Lower leg skin (tissue), 4 donors: ENCODE measurements around the gene FLRT2. TPM values are rescaled to one million over a fixed set of nuclear protein-coding genes. Genes with fewer than 3 reads are reported as not detected.

Source experiments
- DNase-seq, 2 donors: peaks; one replicate each; pipeline ENCODE4 v3.0.0-alpha.2; 2019; ENCODE audit warnings: low spot score in 2 of 2
- H3K4me3 ChIP-seq: fragments of 200-600 bp; sonication (generic); 2 replicates; pipeline ENCODE4 v1.5.1; 2017; ENCODE audit warnings: mild to moderate bottlenecking, low read depth; ENCODE audit not compliant: poor library complexity, severe bottlenecking
- CTCF ChIP-seq, 3 donors: fragments of 450-650 bp; IDR thresholded peaks; one replicate each; pipeline ENCODE4 v1.5.1; 2016; ENCODE audit warnings: antibody characterized with exemption in 3 of 3, mild to moderate bottlenecking in 3 of 3, moderate library complexity in 2 of 3
- POLR2A ChIP-seq, 2 donors: fragments of 450-650 bp; IDR thresholded peaks; one replicate each; pipeline ENCODE4 v1.6.1; 2016 to 2017; ENCODE audit warnings: antibody characterized with exemption in 2 of 2, mild to moderate bottlenecking in 1 of 2, moderate library complexity in 1 of 2
- WGBS, 2 donors: methylation state at CpG; one replicate each; pipeline ENCODE4 v1.1.5; 2018; 5-methylcytosine and 5-hydroxymethylcytosine counted together
- intact Hi-C: fragments of 100-400 bp; cut with DNase I; formaldehyde crosslinking; loops from one replicate; pipeline ENCODE4 v1.15.0; 2023; ENCODE audit warnings: low total_unique reads
- total RNA-seq, 4 donors: library from RNA; depleted of rRNA; stranded (reverse); fragments of >200 nt; gene quantifications; one replicate each; pipeline ENCODE4 v1.1.0, GENCODE V29; 2016

Gene FLRT2
- total RNA-seq, 4 donors from 2014 or later: 11.5 to 36.5 (median 28.0) TPM

GRCh38 chr14:85580536-85581140, 50.7 kb downstream of the FLRT2 start:
- DNase-seq: no peak
- TF ChIP-seq POLR2A (IDR thresholded peaks at IDR 0.05) (no peak), CTCF (IDR thresholded peaks at IDR 0.05) (no peak)
- H3K4me3 ChIP-seq: no peak overlapping the region
- intact Hi-C loops: no loop called here
- 89 to 94% methylated on average over 8 of the region's 8 CpGs for WGBS, 2 donors

- WGBS, 2 donors: 70 to 73% methylated on average over 1 of the region's 1 CpG
- no peak for DNase-seq
- TF ChIP-seq CTCF (IDR thresholded peaks at IDR 0.05): no peak
- no peak for TF ChIP-seq POLR2A (IDR thresholded peaks at IDR 0.05)
- intact Hi-C loops: no loop called here
- no peak overlapping the region for H3K4me3 ChIP-seq
Measured at GRCh38 chr14:85581691-85582090, 51.7 kb downstream of the FLRT2 start.

DNA sequence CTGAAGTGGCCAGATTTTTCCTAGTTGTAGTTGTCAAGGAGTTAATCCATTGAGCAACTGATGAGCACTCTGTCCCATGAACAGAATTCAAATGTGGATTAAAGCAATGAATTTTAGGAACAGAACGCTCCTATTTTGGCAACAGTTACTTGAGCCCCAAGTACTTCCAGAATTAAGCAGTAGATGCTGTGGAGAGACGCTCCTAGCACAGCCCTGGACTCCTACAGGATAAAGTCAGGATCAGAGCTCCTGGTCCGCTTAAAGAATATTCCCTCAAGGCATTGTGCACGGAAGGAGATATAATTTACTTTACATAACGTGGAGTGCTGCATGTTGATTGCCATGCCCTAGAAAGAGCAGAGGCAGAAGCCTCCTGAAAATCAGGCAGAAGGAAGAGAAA, 53.4 kb downstream of the FLRT2 start:
- no peak overlapping the region for H3K4me3 ChIP-seq
- 28 to 46% methylated on average over 5 of the region's 5 CpGs for WGBS, 2 donors
- TF ChIP-seq POLR2A (IDR thresholded peaks at IDR 0.05): no peak
- no peak for TF ChIP-seq CTCF (IDR thresholded peaks at IDR 0.05)
- no peak for DNase-seq
- intact Hi-C loops: no loop called here

DNA sequence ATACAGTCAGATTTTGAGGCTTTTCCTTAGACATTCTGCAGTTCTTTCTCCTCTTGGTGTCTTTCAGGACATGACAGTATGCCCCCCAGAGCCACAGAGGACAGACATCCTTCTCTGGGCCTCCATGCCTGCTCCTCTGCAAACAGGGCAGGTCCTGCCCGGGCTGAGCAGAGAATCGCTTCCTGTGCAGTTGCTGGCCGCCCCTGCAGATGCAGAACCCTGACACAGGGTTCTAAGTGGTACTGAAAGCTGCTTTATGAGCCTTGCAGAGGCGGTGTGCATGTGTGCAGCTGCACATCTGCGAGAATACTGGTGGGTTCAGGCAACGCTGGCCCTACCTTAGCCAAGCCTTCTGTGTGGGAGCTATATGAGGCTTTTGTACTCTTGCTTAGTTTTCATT, 54.5 kb downstream of the FLRT2 start:
- DNase-seq: no peak
- intact Hi-C loops: no loop called here
- no peak for TF ChIP-seq CTCF (IDR thresholded peaks at IDR 0.05)
- no peak for TF ChIP-seq POLR2A (IDR thresholded peaks at IDR 0.05)
- 63 to 89% methylated on average over 6 of the region's 6 CpGs for WGBS, 2 donors
- no peak overlapping the region for H3K4me3 ChIP-seq

DNA sequence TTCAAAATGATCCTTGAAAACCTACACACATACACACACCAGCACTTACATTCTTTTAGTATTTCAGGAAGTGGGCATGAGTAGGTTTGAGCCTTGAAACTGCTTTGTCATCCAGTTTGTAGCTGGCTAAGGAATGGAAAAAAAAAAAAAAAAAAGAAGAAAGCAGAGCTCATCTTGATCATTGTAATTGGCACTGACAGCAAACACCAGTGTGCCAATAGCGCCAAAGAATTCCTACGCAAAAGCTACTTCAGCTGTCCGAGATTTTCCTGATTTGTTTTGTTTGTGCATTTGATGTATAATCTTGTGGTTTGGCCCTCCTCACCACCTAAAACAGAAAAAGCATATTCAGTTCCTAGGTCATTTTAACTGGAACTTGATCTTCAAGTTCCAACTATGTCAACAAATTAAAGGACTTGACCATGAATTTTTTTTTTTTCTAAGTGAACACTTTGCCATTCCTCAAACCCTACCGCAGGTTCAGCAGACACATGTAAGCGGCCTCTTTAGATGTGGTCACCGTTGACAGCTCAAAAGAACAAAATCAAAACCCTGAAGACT, 57.3 kb downstream of the FLRT2 start:
- H3K4me3 ChIP-seq: no peak overlapping the region
- WGBS, 2 donors: 56 to 66% methylated on average over 6 of the region's 6 CpGs
- no peak for TF ChIP-seq POLR2A (IDR thresholded peaks at IDR 0.05)
- no peak for TF ChIP-seq CTCF (IDR thresholded peaks at IDR 0.05)
- intact Hi-C loops: no loop called here
- DNase-seq: no peak

DNA sequence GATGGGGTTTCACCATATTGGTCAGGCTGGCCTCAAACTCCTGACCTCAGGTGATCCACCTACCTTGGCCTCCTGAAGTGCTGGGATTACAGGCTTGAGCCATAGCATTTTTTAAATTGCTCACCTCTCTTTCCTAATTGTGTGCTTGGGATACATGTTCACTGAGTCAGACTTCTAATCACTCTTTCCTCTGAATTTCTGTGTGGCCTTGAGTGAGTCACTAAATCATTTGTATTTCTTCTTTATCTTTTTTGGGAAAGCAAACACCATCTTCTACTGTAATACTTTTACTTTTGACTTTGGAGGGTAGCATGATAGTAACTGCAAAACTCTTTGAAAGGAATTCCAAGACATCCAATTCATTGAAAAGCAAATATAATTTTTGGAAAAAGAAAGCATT, 60.8 kb downstream of the FLRT2 start:
- intact Hi-C loops: no loop called here
- TF ChIP-seq POLR2A (IDR thresholded peaks at IDR 0.05): no peak
- no peak for TF ChIP-seq CTCF (IDR thresholded peaks at IDR 0.05)
- no peak overlapping the region for H3K4me3 ChIP-seq
- no peak for DNase-seq
